H1 (cell line): ENCODE data around the gene UBAP2L. TPM values are rescaled to one million over a fixed set of nuclear protein-coding genes. Genes with fewer than 3 reads are reported as not detected.

Experiments used
- CTCF ChIA-PET: fragments of 300-600 bp; sonication (Branson Sonifier 250); formaldehyde crosslinking; loops from one replicate; lab custom pipeline; 2021; ENCODE audit not compliant: partially characterized antibody; lab: Charles Lee
- POLR2A ChIA-PET: fragments of 300-600 bp; sonication (Branson Sonifier 250); formaldehyde crosslinking; loops from one replicate; lab custom pipeline; 2021; ENCODE audit warnings: inconsistent platforms; ENCODE audit not compliant: partially characterized antibody; lab: Charles Lee
- DNase-seq, 2 experiments: peaks; one replicate each; pipeline versions ENCODE4 v3.0.0 to v3.0.0-alpha.2; 2010 to 2022; ENCODE audit warnings: low spot score in 2 of 2, low read depth in 1 of 2, mixed read lengths in 1 of 2
- FAIRE-seq: peaks from 2 replicates; lab custom pipeline; 2011; peaks lifted over from hg19 to GRCh38; lab: Jason Lieb, UNC
- H2AFZ ChIP-seq: 2 replicates; pipeline ENCODE4 v1.8.1; 2012; ENCODE audit warnings: low read length, inconsistent platforms
- H2AK5ac ChIP-seq: 2 replicates; pipeline ENCODE4 v1.6.1; 2013; ENCODE audit warnings: low read depth, low read length
- H2BK120ac ChIP-seq: replicated peaks from 2 replicates; pipeline ENCODE3; 2013; ENCODE audit warnings: low read depth, low read length, inconsistent platforms
- H2BK12ac ChIP-seq: 2 replicates; pipeline ENCODE4 v1.6.1; 2013; ENCODE audit warnings: low read depth, low read length
- H2BK15ac ChIP-seq: 2 replicates; pipeline ENCODE4 v1.6.1; 2013; ENCODE audit warnings: low read length
- H2BK20ac ChIP-seq: 2 replicates; pipeline ENCODE4 v1.6.1; 2013; ENCODE audit warnings: low read length
- H2BK5ac ChIP-seq: 2 replicates; pipeline ENCODE4 v1.6.1; 2013; ENCODE audit warnings: low read depth, low read length
- H3K14ac ChIP-seq: 2 replicates; pipeline ENCODE4 v1.6.1; 2013; ENCODE audit warnings: inconsistent platforms; ENCODE audit not compliant: insufficient read length
- H3K18ac ChIP-seq: 2 replicates; pipeline ENCODE4 v1.6.1; 2013; ENCODE audit warnings: low read length; ENCODE audit errors: extremely low read depth
- H3K23ac ChIP-seq: 2 replicates; pipeline ENCODE4 v1.6.1; 2013; ENCODE audit warnings: inconsistent platforms; ENCODE audit not compliant: insufficient read length
- H3K23me2 ChIP-seq: 2 replicates; pipeline ENCODE4 v1.6.1; 2013; ENCODE audit warnings: low read depth, low read length
- H3K27ac ChIP-seq: 2 replicates; pipeline ENCODE4 v1.6.1; 2011; ENCODE audit warnings: low read depth, low read length, inconsistent platforms
- H3K27me3 ChIP-seq, 4 experiments: replicated peaks in 1 of 4; 1 replicate in 1 of 4; 2 replicates in 3 of 4; pipeline versions ENCODE4 v1.6.1 to v1.8.1; 2011 to 2013; ENCODE audit warnings: low read length in 3 of 4, mild to moderate bottlenecking in 3 of 4, inconsistent platforms in 2 of 4, mixed read lengths in 2 of 4, moderate library complexity in 1 of 4; ENCODE audit not compliant: control insufficient read depth in 3 of 4, insufficient read depth in 3 of 4; ENCODE audit errors: extremely low read depth in 1 of 4
- H3K36me3 ChIP-seq, 4 experiments: 2 replicates each; pipeline versions ENCODE4 v1.6.1 to v1.8.1; 2011 to 2013; ENCODE audit warnings: mild to moderate bottlenecking in 4 of 4, low read length in 3 of 4, moderate library complexity in 2 of 4, control low read depth in 1 of 4, inconsistent platforms in 1 of 4; ENCODE audit not compliant: insufficient read depth in 4 of 4, control insufficient read depth in 2 of 4
- H3K4ac ChIP-seq: replicated peaks from 2 replicates; pipeline ENCODE3; 2013; ENCODE audit warnings: low read length, low read depth, mixed read lengths, inconsistent platforms; ENCODE audit not compliant: insufficient read length
- H3K4me1 ChIP-seq, 4 experiments: replicated peaks in 1 of 4; 1 replicate in 1 of 4; 2 replicates in 3 of 4; pipeline versions ENCODE4 v1.6.1 to v1.8.1; 2011 to 2013; ENCODE audit warnings: low read length in 3 of 4, inconsistent platforms in 2 of 4, mixed read lengths in 1 of 4; ENCODE audit not compliant: insufficient read depth in 4 of 4, control insufficient read depth in 3 of 4
- H3K4me2 ChIP-seq, 2 experiments: 2 replicates each; pipeline versions ENCODE4 v1.6.1 to v1.8.1; 2011 to 2013; ENCODE audit warnings: low read depth in 2 of 2, low read length in 2 of 2, control low read depth in 1 of 2, inconsistent platforms in 1 of 2, mild to moderate bottlenecking in 1 of 2; ENCODE audit not compliant: insufficient read depth in 1 of 2
- H3K4me3 ChIP-seq, 4 experiments: fragments of 200-600, 300-600 bp in 1 of 4; sonication (generic), shearing (Covaris generic), sonication (Bioruptor Twin) in 1 of 4; 2 replicates each; pipeline versions ENCODE4 v1.5.1 to v1.8.1; 2011 to 2016; ENCODE audit warnings: low read length in 4 of 4, low read depth in 3 of 4, control low read depth in 2 of 4, inconsistent platforms in 2 of 4, mild to moderate bottlenecking in 2 of 4, mixed read lengths in 1 of 4, moderate library complexity in 1 of 4; ENCODE audit not compliant: insufficient read depth in 2 of 4; ENCODE audit errors: extremely low read depth in 1 of 4
- H3K56ac ChIP-seq: replicated peaks from 2 replicates; pipeline ENCODE3; 2013; ENCODE audit warnings: low read depth, mild to moderate bottlenecking, mixed read lengths, low read length, inconsistent platforms; ENCODE audit not compliant: insufficient read length
- H3K79me1 ChIP-seq: 2 replicates; pipeline ENCODE4 v1.6.1; 2013; ENCODE audit warnings: low read depth, low read length, control low read depth
- H3K79me2 ChIP-seq, 2 experiments: 2 replicates each; pipeline versions ENCODE4 v1.6.1 to v1.8.1; 2012 to 2013; ENCODE audit warnings: low read length in 2 of 2, mild to moderate bottlenecking in 2 of 2, inconsistent platforms in 1 of 2; ENCODE audit not compliant: insufficient read depth in 2 of 2, control insufficient read depth in 1 of 2
- H3K9ac ChIP-seq, 4 experiments: replicated peaks in 1 of 4; 1 replicate in 1 of 4; 2 replicates in 3 of 4; pipeline versions ENCODE4 v1.6.1 to v1.8.1; 2011 to 2013; ENCODE audit warnings: low read depth in 3 of 4, low read length in 3 of 4, control low read depth in 2 of 4, mild to moderate bottlenecking in 2 of 4, moderate library complexity in 2 of 4, inconsistent platforms in 1 of 4; ENCODE audit errors: extremely low read depth in 1 of 4
- H3K9me3 ChIP-seq, 2 experiments: 2 replicates each; pipeline versions ENCODE4 v1.6.1 to v1.8.1; 2012 to 2013; ENCODE audit warnings: mild to moderate bottlenecking in 2 of 2, moderate library complexity in 2 of 2, control low read depth in 1 of 2, inconsistent platforms in 1 of 2, low read depth in 1 of 2, low read length in 1 of 2, mixed read lengths in 1 of 2; ENCODE audit not compliant: insufficient read depth in 2 of 2
- H4K20me1 ChIP-seq, 2 experiments: replicated peaks in 1 of 2; 2 replicates each; pipeline versions ENCODE3 to v1.8.1; 2011 to 2013; ENCODE audit warnings: inconsistent platforms in 2 of 2, low read length in 2 of 2, mild to moderate bottlenecking in 1 of 2; ENCODE audit not compliant: insufficient read depth in 2 of 2, control insufficient read depth in 1 of 2
- H4K5ac ChIP-seq: 2 replicates; pipeline ENCODE4 v1.6.1; 2013; ENCODE audit warnings: low read length, low read depth, mixed read lengths, inconsistent platforms; ENCODE audit not compliant: insufficient read length
- H4K8ac ChIP-seq: 2 replicates; pipeline ENCODE4 v1.8.0; 2013; ENCODE audit warnings: mild to moderate bottlenecking, moderate library complexity, low read length, inconsistent platforms; ENCODE audit not compliant: insufficient read depth; ENCODE audit errors: extremely low read depth
- H4K91ac ChIP-seq: replicated peaks from 2 replicates; pipeline ENCODE3; 2013; ENCODE audit warnings: low read length, mixed read lengths, inconsistent platforms; ENCODE audit not compliant: insufficient read length
- POLR2A ChIP-seq, 2 experiments: IDR thresholded peaks; 1 replicate in 1 of 2; 2 replicates in 1 of 2; pipeline ENCODE4 v1.6.1; 2011; ENCODE audit warnings: low read depth in 2 of 2, low read length in 2 of 2, mild to moderate bottlenecking in 2 of 2; ENCODE audit errors: control extremely low read depth in 1 of 2
- WGBS, 2 experiments: shearing (Covaris generic) in 1 of 2; methylation state at CpG; one replicate each; pipeline versions ENCODE4 v1.1.6 to v1.1.7; 2013 to 2015; ENCODE audit warnings: low lambda C conversion rate in 2 of 2, mixed read lengths in 2 of 2, inconsistent platforms in 1 of 2, low coverage in 1 of 2, missing lambda C conversion rate in 1 of 2; ENCODE audit not compliant: insufficient replicate concordance in 2 of 2, insufficient coverage in 1 of 2, insufficient read length in 1 of 2; ENCODE audit errors: extremely low coverage in 1 of 2, missing lambda C conversion rate in 1 of 2; 5-methylcytosine and 5-hydroxymethylcytosine counted together
- polyA plus RNA-seq, 7 experiments: library from polyadenylated mRNA; depleted of rRNA in 3 of 7; stranded (reverse) in 5 of 7; unstranded in 2 of 7; fragments of >200 nt in 5 of 7; fragments of 200-250 nt in 2 of 7; gene quantifications; 1 replicate in 5 of 7; 2 replicates in 1 of 7; 4 replicates in 1 of 7; pipeline versions ENCODE4 v1.2.1 to v1.2.3, GENCODE V29; 2011 to 2013; ENCODE audit warnings: missing spikeins in 2 of 7, mixed read lengths in 2 of 7
- total RNA-seq: library from RNA; stranded (reverse); fragmentation: NEBNext Ultra II Directional; extraction: Animal tissue kit (Norgen Biotek cat#: 25700); gene quantifications from 2 replicates; pipeline ENCODE4 v1.2.1, GENCODE V29; 2021

The UBAP2L gene
- total and polyA plus RNA-seq, 2 of the 8 experiments (the other 6 are each of a cell fraction or from before 2014, with no cell fraction given) = 254 to 349 TPM

- no peak overlapping the region for H3K23ac ChIP-seq
- H3K23me2 ChIP-seq = peaks cover 7% of the 10 kb centered on the region; the same call in 1 of the 2 replicates
- H4K91ac ChIP-seq = no peak overlapping the region
- no peak overlapping the region for H3K56ac ChIP-seq
- peak overlapping the region; percentile 76 for H2BK5ac ChIP-seq
- peaks cover 14 to 26% (median 21%) of the 10 kb centered on the region in 4 experiments; a peak in 6 of 7 replicates for H3K4me1 ChIP-seq
- no peak overlapping the region for H2BK12ac ChIP-seq
- peaks cover 54 to 60% of the 10 kb centered on the region in 2 experiments for H3K79me2 ChIP-seq
- peak overlapping the region in 3 of 4 experiments; percentile 86 to 93 (median 87); a peak in 6 of 7 replicates for H3K9ac ChIP-seq
- no peak overlapping the region for H2AFZ ChIP-seq
- peak overlapping the region; percentile 87 to 97 (median 96) for H3K4me3 ChIP-seq
- no peak for FAIRE-seq
- no peaks in the 10 kb centered on the region for H3K27me3 ChIP-seq
- peaks cover 28 to 33% of the 10 kb centered on the region in 2 experiments for H4K20me1 ChIP-seq
- H2BK15ac ChIP-seq = no peak overlapping the region
- no peak overlapping the region for H2AK5ac ChIP-seq
- H4K8ac ChIP-seq = no peak overlapping the region
- no peak for DNase-seq
- H3K36me3 ChIP-seq = peaks cover 0 to 9% (median 3%) of the 10 kb centered on the region in 4 experiments; a peak in 4 of 8 replicates
- H4K5ac ChIP-seq = no peak overlapping the region
- no peak overlapping the region for H3K18ac ChIP-seq
- H3K4me2 ChIP-seq = peak overlapping the region; percentile 83 to 90
- no peak overlapping the region for H3K4ac ChIP-seq
- ChIA-PET CTCF (interaction anchor here (0.6 to 1.7 kb wide), 4 partner anchors 30 to 120 kb away, joined by 3 to 5 read pairs (median 4); no protein-coding TSS in a partner anchor), POLR2A (interaction anchor here (0.8 to 11.3 kb wide), 16 partner anchors 11 to 260 kb away, joined by 3 to 107 read pairs (median 4); partner anchors contain the start of genes ATP8B2, HAX1, NUP210L and RPS27)
- no peak for TF ChIP-seq POLR2A (IDR thresholded peaks at IDR 0.05; ENCODE audit: control extremely low read depth in 1 of 2, low read depth in 2 of 2, low read length in 2 of 2)
- no peak overlapping the region for H2BK20ac ChIP-seq
- H3K9me3 ChIP-seq = no peaks in the 10 kb centered on the region
- peak overlapping the region; percentile 80 for H3K27ac ChIP-seq
- no peak overlapping the region for H2BK120ac ChIP-seq
- H3K14ac ChIP-seq = no peak overlapping the region
- H3K79me1 ChIP-seq = peaks cover 16% of the 10 kb centered on the region
- 8% methylated on average over 6 of the region's 6 CpGs; no CpG with 5 or more reads in 1 of the 2 experiments for WGBS, 2 experiments
Measured at GRCh38 chr1:154181944-154182343, 38.8 kb upstream of the UBAP2L start.
